ENCODE results near the gene OR13J1. TPM values are rescaled to one million over a fixed set of nuclear protein-coding genes. Genes with fewer than 3 reads are reported as not detected.

Gene OR13J1
- total RNA-seq, 1 donor from 2014 or later = not detected

DNA sequence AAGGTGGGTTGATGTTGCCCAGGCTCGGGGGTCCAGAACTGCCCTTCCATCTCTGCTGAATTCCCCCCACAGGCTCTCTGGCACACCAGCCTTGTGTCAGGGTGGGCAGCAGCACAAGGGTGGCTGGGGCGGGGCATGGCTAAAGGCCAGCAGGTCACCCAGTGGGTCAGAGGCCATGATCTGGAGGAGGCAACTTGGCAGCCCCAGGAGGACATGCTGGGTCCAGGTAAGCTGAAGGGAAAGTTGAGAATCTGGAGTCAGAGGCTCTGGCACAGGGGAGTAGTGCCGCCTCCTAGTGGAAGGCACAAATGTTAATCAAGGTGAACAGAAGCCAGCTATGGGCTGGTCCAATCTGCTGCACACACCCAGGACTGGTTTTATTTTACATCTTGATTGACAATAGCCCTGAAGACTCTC lies 35.0 kb downstream of the OR13J1 start:
- Mint-ChIP-seq H3K4me1 (ENCODE audit: low read depth, unreplicated experiment) (peaks cover 26% of the 10 kb centered on the region), H3K27ac (ENCODE audit: unreplicated experiment) (no peak overlapping the region), H3K36me3 (ENCODE audit: unreplicated experiment) (peaks cover 16% of the 10 kb centered on the region), H3K4me3 (ENCODE audit: unreplicated experiment) (no peak overlapping the region), H3K9me3 (ENCODE audit: unreplicated experiment) (peaks cover 13% of the 10 kb centered on the region), H3K27me3 (ENCODE audit: unreplicated experiment) (peaks cover 13% of the 10 kb centered on the region)
- no peak for DNase-seq
- TF ChIP-seq, protein P1, sequence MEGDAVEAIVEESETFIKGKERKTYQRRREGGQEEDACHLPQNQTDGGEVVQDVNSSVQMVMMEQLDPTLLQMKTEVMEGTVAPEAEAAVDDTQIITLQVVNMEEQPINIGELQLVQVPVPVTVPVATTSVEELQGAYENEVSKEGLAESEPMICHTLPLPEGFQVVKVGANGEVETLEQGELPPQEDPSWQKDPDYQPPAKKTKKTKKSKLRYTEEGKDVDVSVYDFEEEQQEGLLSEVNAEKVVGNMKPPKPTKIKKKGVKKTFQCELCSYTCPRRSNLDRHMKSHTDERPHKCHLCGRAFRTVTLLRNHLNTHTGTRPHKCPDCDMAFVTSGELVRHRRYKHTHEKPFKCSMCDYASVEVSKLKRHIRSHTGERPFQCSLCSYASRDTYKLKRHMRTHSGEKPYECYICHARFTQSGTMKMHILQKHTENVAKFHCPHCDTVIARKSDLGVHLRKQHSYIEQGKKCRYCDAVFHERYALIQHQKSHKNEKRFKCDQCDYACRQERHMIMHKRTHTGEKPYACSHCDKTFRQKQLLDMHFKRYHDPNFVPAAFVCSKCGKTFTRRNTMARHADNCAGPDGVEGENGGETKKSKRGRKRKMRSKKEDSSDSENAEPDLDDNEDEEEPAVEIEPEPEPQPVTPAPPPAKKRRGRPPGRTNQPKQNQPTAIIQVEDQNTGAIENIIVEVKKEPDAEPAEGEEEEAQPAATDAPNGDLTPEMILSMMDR (IDR thresholded peaks at IDR 0.05; ENCODE audit: partially characterized antibody, unreplicated experiment) = no peak

GRCh38 chr9:35834260-35835215 lies 35.7 kb downstream of the OR13J1 start:
- TF ChIP-seq, protein P1 (IDR thresholded peaks at IDR 0.05; ENCODE audit: partially characterized antibody, unreplicated experiment) = no peak
- peaks cover 10% of the 10 kb centered on the region for H3K27me3 Mint-ChIP-seq (ENCODE audit: unreplicated experiment)
- H3K36me3 Mint-ChIP-seq (ENCODE audit: unreplicated experiment) = peaks cover 16% of the 10 kb centered on the region
- H3K9me3 Mint-ChIP-seq (ENCODE audit: unreplicated experiment) = peaks cover 9% of the 10 kb centered on the region
- peak overlapping the region; percentile 39 for H3K4me3 Mint-ChIP-seq (ENCODE audit: unreplicated experiment)
- no peak for DNase-seq
- H3K27ac Mint-ChIP-seq (ENCODE audit: unreplicated experiment) = no peak overlapping the region
- H3K4me1 Mint-ChIP-seq (ENCODE audit: low read depth, unreplicated experiment) = peaks cover 33% of the 10 kb centered on the region

- H3K27ac Mint-ChIP-seq (ENCODE audit: unreplicated experiment) = no peak overlapping the region
- peaks cover 13% of the 10 kb centered on the region for H3K9me3 Mint-ChIP-seq (ENCODE audit: unreplicated experiment)
- H3K36me3 Mint-ChIP-seq (ENCODE audit: unreplicated experiment) = peaks cover 11% of the 10 kb centered on the region
- H3K4me3 Mint-ChIP-seq (ENCODE audit: unreplicated experiment) = no peak overlapping the region
- H3K27me3 Mint-ChIP-seq (ENCODE audit: unreplicated experiment) = peaks cover 10% of the 10 kb centered on the region
- DNase-seq = no peak
- TF ChIP-seq, protein P1 (IDR thresholded peaks at IDR 0.05; ENCODE audit: partially characterized antibody, unreplicated experiment) = no peak
- peaks cover 39% of the 10 kb centered on the region for H3K4me1 Mint-ChIP-seq (ENCODE audit: low read depth, unreplicated experiment)
These were observed 37.4 kb downstream of the OR13J1 start for GRCh38 chr9:35832814-35833213.

DNA sequence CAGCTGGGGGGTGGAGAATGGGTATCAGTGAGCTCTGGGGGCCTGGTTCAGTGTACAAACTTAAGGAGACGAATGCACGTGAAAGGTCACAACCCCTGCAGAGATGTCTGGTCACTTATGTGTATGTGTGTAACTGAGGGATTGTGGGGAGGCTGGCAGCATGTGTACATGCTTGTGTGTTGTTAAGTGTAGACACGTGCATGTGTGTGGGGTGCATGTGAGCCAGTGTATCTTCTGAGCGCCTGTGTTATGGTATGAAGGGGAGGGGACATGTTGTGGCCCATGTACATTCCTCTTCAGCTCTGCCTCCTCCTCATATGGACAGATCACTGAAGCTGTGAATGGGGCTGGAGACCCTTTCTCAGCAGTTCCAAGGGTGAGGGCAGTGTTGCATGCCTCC lies 39.2 kb downstream of the OR13J1 start:
- TF ChIP-seq, protein P1 (IDR thresholded peaks at IDR 0.05; ENCODE audit: partially characterized antibody, unreplicated experiment) = no peak
- Mint-ChIP-seq H3K4me3 (ENCODE audit: unreplicated experiment) (peak overlapping the region; percentile 21), H3K9me3 (ENCODE audit: unreplicated experiment) (peaks cover 15% of the 10 kb centered on the region), H3K36me3 (ENCODE audit: unreplicated experiment) (peaks cover 11% of the 10 kb centered on the region), H3K27ac (ENCODE audit: unreplicated experiment) (no peak overlapping the region), H3K27me3 (ENCODE audit: unreplicated experiment) (peaks cover 12% of the 10 kb centered on the region), H3K4me1 (ENCODE audit: low read depth, unreplicated experiment) (peaks cover 42% of the 10 kb centered on the region)
- no peak for DNase-seq

GRCh38 chr9:35829764-35830096 lies 40.5 kb downstream of the OR13J1 start:
- TF ChIP-seq, protein P1 (IDR thresholded peaks at IDR 0.05; ENCODE audit: partially characterized antibody, unreplicated experiment) = no peak
- H3K4me3 Mint-ChIP-seq (ENCODE audit: unreplicated experiment) = peak overlapping the region; percentile 93
- H3K9me3 Mint-ChIP-seq (ENCODE audit: unreplicated experiment) = peaks cover 14% of the 10 kb centered on the region
- H3K36me3 Mint-ChIP-seq (ENCODE audit: unreplicated experiment) = peaks cover 5% of the 10 kb centered on the region
- peak overlapping the region; percentile 89 for H3K27ac Mint-ChIP-seq (ENCODE audit: unreplicated experiment)
- DNase-seq = no peak
- peaks cover 43% of the 10 kb centered on the region for H3K4me1 Mint-ChIP-seq (ENCODE audit: low read depth, unreplicated experiment)
- peaks cover 10% of the 10 kb centered on the region for H3K27me3 Mint-ChIP-seq (ENCODE audit: unreplicated experiment)
